MM.1S (cell line): ENCODE data around the gene MACROD2.

Experiments
- DNase-seq: peaks from one replicate; pipeline ENCODE4 v3.0.0-alpha.2; 2015
- H2AFZ ChIP-seq: fragments of 300-600 bp; sonication (generic); 2 replicates; pipeline ENCODE4 v1.6.0; 2016; ENCODE audit warnings: antibody characterized with exemption, low read length
- H3F3A ChIP-seq: fragments of 300-600 bp; sonication (generic); 2 replicates; pipeline ENCODE4 v1.6.1; 2016; ENCODE audit warnings: mild to moderate bottlenecking, antibody characterized with exemption, low read length, moderate library complexity, mixed read lengths; ENCODE audit not compliant: insufficient read depth
- H3K27ac ChIP-seq: fragments of 300-600 bp; sonication (generic); 2 replicates; pipeline ENCODE4 v1.5.1; 2016; ENCODE audit warnings: mild to moderate bottlenecking, low read length
- H3K27me3 ChIP-seq: fragments of 300-600 bp; sonication (generic); replicated peaks from 2 replicates; pipeline ENCODE4 v1.6.0; 2016; ENCODE audit warnings: low read length; ENCODE audit not compliant: insufficient read depth
- H3K36me3 ChIP-seq: fragments of 300-600 bp; sonication (generic); replicated peaks from 2 replicates; pipeline ENCODE4 v1.6.1; 2016; ENCODE audit warnings: mild to moderate bottlenecking, low read length, mixed read lengths; ENCODE audit not compliant: insufficient read depth
- H3K4me1 ChIP-seq: fragments of 300-600 bp; sonication (generic); 2 replicates; pipeline ENCODE4 v1.6.1; 2016; ENCODE audit warnings: low read length, mixed read lengths
- H3K4me2 ChIP-seq: fragments of 300-600 bp; sonication (generic); 2 replicates; pipeline ENCODE4 v1.6.0; 2016; ENCODE audit warnings: low read depth, low read length
- H3K4me3 ChIP-seq: fragments of 300-600 bp; sonication (generic); 2 replicates; pipeline ENCODE4 v1.5.1; 2016; ENCODE audit warnings: low read length, mixed read lengths
- H3K79me2 ChIP-seq: fragments of 300-600 bp; sonication (generic); 2 replicates; pipeline ENCODE4 v1.6.1; 2016; ENCODE audit warnings: mixed run types, low read length, mixed read lengths
- H3K9ac ChIP-seq: fragments of 300-600 bp; sonication (generic); 2 replicates; pipeline ENCODE4 v1.6.1; 2016; ENCODE audit warnings: low read length, mixed read lengths
- H3K9me2 ChIP-seq: fragments of 300-600 bp; sonication (generic); replicated peaks from 2 replicates; pipeline ENCODE4 v1.6.1; 2016; ENCODE audit warnings: mild to moderate bottlenecking, low read length, mixed read lengths; ENCODE audit not compliant: insufficient read depth
- H3K9me3 ChIP-seq: fragments of 300-600 bp; sonication (generic); replicated peaks from 2 replicates; pipeline ENCODE4 v1.6.1; 2016; ENCODE audit warnings: mild to moderate bottlenecking, low read length, mixed read lengths; ENCODE audit not compliant: insufficient read depth
- H4K20me1 ChIP-seq: fragments of 300-600 bp; sonication (generic); 2 replicates; pipeline ENCODE4 v1.6.1; 2016; ENCODE audit warnings: mild to moderate bottlenecking, low read length, moderate library complexity, mixed read lengths; ENCODE audit not compliant: insufficient read depth
- EZH2 ChIP-seq: fragments of 300-600 bp; sonication (generic); optimal IDR thresholded peaks from 2 replicates; pipeline ENCODE3; 2017; ENCODE audit warnings: low read depth, mild to moderate bottlenecking, antibody characterized with exemption, low read length, mixed read lengths
- EZH2phosphoT487 ChIP-seq: fragments of 300-600 bp; sonication (generic); IDR thresholded peaks from 2 replicates; pipeline ENCODE4 v1.6.1; 2018; ENCODE audit warnings: antibody characterized with exemption, low read length
- TF ChIP-seq, protein P1 (sequence below): fragments of 300-600 bp; sonication (generic); IDR thresholded peaks from 2 replicates; pipeline ENCODE4 v1.5.1; 2016; ENCODE audit warnings: antibody characterized with exemption, low read length, mixed read lengths

Gene MACROD2

DNA sequence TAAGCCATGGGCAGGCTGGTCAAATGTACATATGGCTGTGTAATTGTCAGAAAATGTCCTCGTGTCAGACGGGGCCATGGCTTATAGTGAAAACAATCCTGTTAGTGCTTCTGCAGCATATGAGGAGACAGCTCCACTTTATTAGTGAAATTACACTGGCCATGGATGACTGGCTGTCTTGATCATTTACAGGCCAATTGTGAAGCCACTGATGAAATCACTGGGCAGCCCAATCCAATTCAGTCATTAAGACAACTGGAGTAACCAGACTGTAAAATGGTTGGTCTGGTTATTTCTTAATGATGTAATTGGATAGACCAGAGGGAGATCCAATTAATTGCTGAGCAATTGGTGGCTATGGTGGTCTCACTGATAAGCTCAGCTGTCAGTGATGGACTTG is 1828.4 kb downstream of the MACROD2 start:
- Histone ChIP-seq H3K27ac (no peak overlapping the region), H3K9me3 (no peaks in the 10 kb centered on the region), H3K27me3 (no peaks in the 10 kb centered on the region), H3K36me3 (no peaks in the 10 kb centered on the region), H4K20me1 (no peaks in the 10 kb centered on the region), H3K9me2 (no peaks in the 10 kb centered on the region), H3K79me2 (no peaks in the 10 kb centered on the region), H2AFZ (no peak overlapping the region), H3K4me2 (no peak overlapping the region), H3K4me1 (no peaks in the 10 kb centered on the region), H3K9ac (no peak overlapping the region), H3F3A (no peaks in the 10 kb centered on the region), H3K4me3 (no peak overlapping the region)
- DNase-seq = no peak
- TF ChIP-seq EZH2 (no peak), EZH2phosphoT487 (no peak)
- TF ChIP-seq, protein P1, sequence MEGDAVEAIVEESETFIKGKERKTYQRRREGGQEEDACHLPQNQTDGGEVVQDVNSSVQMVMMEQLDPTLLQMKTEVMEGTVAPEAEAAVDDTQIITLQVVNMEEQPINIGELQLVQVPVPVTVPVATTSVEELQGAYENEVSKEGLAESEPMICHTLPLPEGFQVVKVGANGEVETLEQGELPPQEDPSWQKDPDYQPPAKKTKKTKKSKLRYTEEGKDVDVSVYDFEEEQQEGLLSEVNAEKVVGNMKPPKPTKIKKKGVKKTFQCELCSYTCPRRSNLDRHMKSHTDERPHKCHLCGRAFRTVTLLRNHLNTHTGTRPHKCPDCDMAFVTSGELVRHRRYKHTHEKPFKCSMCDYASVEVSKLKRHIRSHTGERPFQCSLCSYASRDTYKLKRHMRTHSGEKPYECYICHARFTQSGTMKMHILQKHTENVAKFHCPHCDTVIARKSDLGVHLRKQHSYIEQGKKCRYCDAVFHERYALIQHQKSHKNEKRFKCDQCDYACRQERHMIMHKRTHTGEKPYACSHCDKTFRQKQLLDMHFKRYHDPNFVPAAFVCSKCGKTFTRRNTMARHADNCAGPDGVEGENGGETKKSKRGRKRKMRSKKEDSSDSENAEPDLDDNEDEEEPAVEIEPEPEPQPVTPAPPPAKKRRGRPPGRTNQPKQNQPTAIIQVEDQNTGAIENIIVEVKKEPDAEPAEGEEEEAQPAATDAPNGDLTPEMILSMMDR = no peak

DNA sequence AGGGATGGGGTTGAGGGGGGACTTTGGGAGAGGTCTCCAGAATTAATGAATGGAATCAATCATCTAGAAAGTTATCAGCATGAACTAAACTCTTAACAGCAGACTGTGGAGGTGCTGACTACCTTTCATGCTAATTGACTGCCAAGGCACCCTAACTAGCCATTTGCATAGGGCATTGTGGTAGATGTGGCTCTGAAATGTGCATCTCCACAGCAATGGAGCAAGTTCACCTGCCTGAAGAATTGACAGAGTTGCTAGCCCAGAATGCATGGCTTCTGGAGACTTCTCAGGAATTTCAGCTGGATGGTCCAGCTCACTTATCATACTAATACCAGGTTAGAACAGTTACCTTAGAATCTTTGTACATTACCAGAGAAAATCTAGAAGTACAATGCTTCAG is 1832.3 kb downstream of the MACROD2 start:
- Histone ChIP-seq H3K9me2 (no peaks in the 10 kb centered on the region), H3K4me3 (no peak overlapping the region), H3K27me3 (no peaks in the 10 kb centered on the region), H3K4me2 (no peak overlapping the region), H3K4me1 (no peaks in the 10 kb centered on the region), H3F3A (no peaks in the 10 kb centered on the region), H3K9me3 (no peaks in the 10 kb centered on the region), H3K79me2 (no peaks in the 10 kb centered on the region), H3K36me3 (no peaks in the 10 kb centered on the region), H3K27ac (no peak overlapping the region), H2AFZ (no peak overlapping the region), H3K9ac (no peak overlapping the region), H4K20me1 (no peaks in the 10 kb centered on the region)
- TF ChIP-seq EZH2 (no peak), EZH2phosphoT487 (no peak)
- TF ChIP-seq, protein P1 = no peak
- DNase-seq = no peak

DNA sequence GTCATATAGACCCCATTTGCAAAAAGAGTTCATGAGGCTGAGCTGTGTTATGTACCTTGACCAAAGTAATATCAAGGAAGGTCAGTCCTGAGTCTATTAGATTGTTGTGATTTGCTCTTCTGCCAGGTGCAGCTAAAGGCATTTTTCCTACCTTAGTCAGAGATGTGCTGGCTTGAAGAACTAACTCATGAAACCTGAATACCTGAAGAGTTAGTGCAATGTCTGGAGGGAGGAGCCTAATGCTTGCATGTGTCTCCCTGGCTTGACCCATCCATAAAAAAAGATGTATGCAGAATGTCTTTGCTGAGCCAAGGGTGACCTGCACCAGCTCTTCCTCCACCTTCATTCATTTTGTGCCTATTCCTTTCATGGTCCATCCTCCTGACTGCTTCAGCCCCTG is 1835.9 kb downstream of the MACROD2 start:
- Histone ChIP-seq H3K27ac (no peak overlapping the region), H3K4me1 (no peaks in the 10 kb centered on the region), H3K79me2 (no peaks in the 10 kb centered on the region), H3K9ac (no peak overlapping the region), H3K36me3 (no peaks in the 10 kb centered on the region), H3K9me3 (no peaks in the 10 kb centered on the region), H3K4me3 (no peak overlapping the region), H3K4me2 (no peak overlapping the region), H2AFZ (no peak overlapping the region), H3F3A (no peaks in the 10 kb centered on the region), H3K9me2 (no peaks in the 10 kb centered on the region), H3K27me3 (no peaks in the 10 kb centered on the region), H4K20me1 (no peaks in the 10 kb centered on the region)
- TF ChIP-seq EZH2phosphoT487 (no peak), EZH2 (no peak)
- TF ChIP-seq, protein P1 = no peak
- no peak for DNase-seq
